ENCODE data around the gene ZPLD1.

Gene ZPLD1

GRCh38 chr3:102476198-102476597 is 41.4 kb downstream of the ZPLD1 start:
- Histone ChIP-seq H3K79me2 (ENCODE audit: insufficient read depth, low read length) (no peaks in the 10 kb centered on the region), H2AFZ (ENCODE audit: low read depth, low read length, severe bottlenecking) (no peak overlapping the region), H4K20me1 (ENCODE audit: low read depth, low read length) (no peaks in the 10 kb centered on the region), H3K4me2 (ENCODE audit: low read depth, low read length, poor library complexity, severe bottlenecking) (no peak overlapping the region), H3K27me3 (ENCODE audit: low read length) (no peaks in the 10 kb centered on the region), H3K4me3 (ENCODE audit: insufficient read depth, low read length, poor library complexity, severe bottlenecking) (no peak overlapping the region), H3K36me3 (ENCODE audit: low read length) (no peaks in the 10 kb centered on the region), H3K9me2 (replicated peaks; ENCODE audit: insufficient read depth, low read length) (no peaks in the 10 kb centered on the region), H3K27ac (ENCODE audit: low read depth, low read length) (no peak overlapping the region), H3K9ac (ENCODE audit: low read length) (no peak overlapping the region), H3K9me3 (ENCODE audit: insufficient read depth, low read length) (no peaks in the 10 kb centered on the region), H3F3A (ENCODE audit: insufficient read depth) (no peaks in the 10 kb centered on the region)
- TF ChIP-seq EZH2phosphoT487 (conservative IDR thresholded peaks at IDR 0.05; ENCODE audit: low read length) = no peak
- no peak for TF ChIP-seq CTCF (IDR thresholded peaks at IDR 0.05; ENCODE audit: insufficient read depth, low read length, poor library complexity, severe bottlenecking)

- no peak overlapping the region for H3K27ac ChIP-seq (ENCODE audit: low read depth, low read length)
- no peaks in the 10 kb centered on the region for H3K9me2 ChIP-seq (replicated peaks; ENCODE audit: insufficient read depth, low read length)
- no peaks in the 10 kb centered on the region for H3K36me3 ChIP-seq (ENCODE audit: low read length)
- H3K4me2 ChIP-seq (ENCODE audit: low read depth, low read length, poor library complexity, severe bottlenecking) = no peak overlapping the region
- no peak overlapping the region for H3K9ac ChIP-seq (ENCODE audit: low read length)
- H4K20me1 ChIP-seq (ENCODE audit: low read depth, low read length) = no peaks in the 10 kb centered on the region
- no peaks in the 10 kb centered on the region for H3K27me3 ChIP-seq (ENCODE audit: low read length)
- H3K9me3 ChIP-seq (ENCODE audit: insufficient read depth, low read length) = no peaks in the 10 kb centered on the region
- H2AFZ ChIP-seq (ENCODE audit: low read depth, low read length, severe bottlenecking) = no peak overlapping the region
- no peaks in the 10 kb centered on the region for H3K79me2 ChIP-seq (ENCODE audit: insufficient read depth, low read length)
- TF ChIP-seq CTCF (IDR thresholded peaks at IDR 0.05; ENCODE audit: insufficient read depth, low read length, poor library complexity, severe bottlenecking) (no peak), EZH2phosphoT487 (conservative IDR thresholded peaks at IDR 0.05; ENCODE audit: low read length) (no peak)
- H3F3A ChIP-seq (ENCODE audit: insufficient read depth) = no peaks in the 10 kb centered on the region
- no peak overlapping the region for H3K4me3 ChIP-seq (ENCODE audit: insufficient read depth, low read length, poor library complexity, severe bottlenecking)
These were observed 43.3 kb downstream of the ZPLD1 start for GRCh38 chr3:102478160-102478559.

- Histone ChIP-seq H4K20me1 (ENCODE audit: low read depth, low read length) (no peaks in the 10 kb centered on the region), H3K27me3 (ENCODE audit: low read length) (no peaks in the 10 kb centered on the region), H3K79me2 (ENCODE audit: insufficient read depth, low read length) (no peaks in the 10 kb centered on the region), H3K9me2 (replicated peaks; ENCODE audit: insufficient read depth, low read length) (no peaks in the 10 kb centered on the region), H3K9me3 (ENCODE audit: insufficient read depth, low read length) (no peaks in the 10 kb centered on the region), H2AFZ (ENCODE audit: low read depth, low read length, severe bottlenecking) (no peak overlapping the region), H3K4me2 (ENCODE audit: low read depth, low read length, poor library complexity, severe bottlenecking) (no peak overlapping the region), H3K9ac (ENCODE audit: low read length) (no peak overlapping the region), H3K4me3 (ENCODE audit: insufficient read depth, low read length, poor library complexity, severe bottlenecking) (no peak overlapping the region), H3K36me3 (ENCODE audit: low read length) (no peaks in the 10 kb centered on the region), H3F3A (ENCODE audit: insufficient read depth) (no peaks in the 10 kb centered on the region), H3K27ac (ENCODE audit: low read depth, low read length) (no peak overlapping the region)
- TF ChIP-seq EZH2phosphoT487 (conservative IDR thresholded peaks at IDR 0.05; ENCODE audit: low read length) = no peak
- no peak for TF ChIP-seq CTCF (IDR thresholded peaks at IDR 0.05; ENCODE audit: insufficient read depth, low read length, poor library complexity, severe bottlenecking)
These were observed 45.3 kb downstream of the ZPLD1 start for GRCh38 chr3:102480139-102480538.

All from SU-DHL-6 (cell line).